NCI-H748 (cell line): ENCODE data around the gene ZNF670.

Experiments
- DNase-seq: peaks from one replicate; lab custom pipeline; 2025; ENCODE audit not compliant: unreplicated experiment; lab: John Stamatoyannopoulos, UW

Gene ZNF670

GRCh38 chr1:247104965-247105364 is 26.4 kb upstream of the ZNF670 start:
- DNase-seq: no peak

- DNase-seq: peak; percentile 96
These were observed 25.4 kb upstream of the ZNF670 start, which contains the start of gene ZNF669 for GRCh38 chr1:247103859-247104591. TSS of gene ZNF669 (minus strand) at chr1:247104356. CDS start at chr1:247104199, 157 bp downstream.

- DNase-seq: no peak
These were observed 23.8 kb upstream of the ZNF670 start for GRCh38 chr1:247102381-247102780.

GRCh38 chr1:247100676-247101279 is 22.2 kb upstream of the ZNF670 start:
- no peak for DNase-seq

GRCh38 chr1:247096958-247097357 is 18.3 kb upstream of the ZNF670 start:
- no peak for DNase-seq

- no peak for DNase-seq
These were observed 17.9 kb upstream of the ZNF670 start for GRCh38 chr1:247096544-247096943.

- DNase-seq: no peak
These were observed 17.5 kb upstream of the ZNF670 start for GRCh38 chr1:247096112-247096511.

GRCh38 chr1:247090455-247090854 is 11.8 kb upstream of the ZNF670 start:
- no peak for DNase-seq

GRCh38 chr1:247089616-247090375 is 11.2 kb upstream of the ZNF670 start:
- DNase-seq: no peak

GRCh38 chr1:247088967-247089366 is 10.4 kb upstream of the ZNF670 start:
- DNase-seq: no peak

GRCh38 chr1:247087256-247087655 is 8.6 kb upstream of the ZNF670 start:
- no peak for DNase-seq

GRCh38 chr1:247085310-247085709 is 6.7 kb upstream of the ZNF670 start:
- DNase-seq: no peak

- DNase-seq: no peak
These were observed 6.2 kb upstream of the ZNF670 start for GRCh38 chr1:247084771-247085170.

- peak; percentile 35 for DNase-seq
These were observed 697 bp upstream of the ZNF670 start for GRCh38 chr1:247079141-247079874.

- no peak for DNase-seq
These were observed 744 bp downstream of the ZNF670 start for GRCh38 chr1:247077876-247078257.

- no peak for DNase-seq
These were observed 1.4 kb downstream of the ZNF670 start for GRCh38 chr1:247077213-247077612.

- DNase-seq: no peak
These were observed 8.0 kb downstream of the ZNF670 start for GRCh38 chr1:247070645-247071044.

- no peak for DNase-seq
These were observed 14.3 kb downstream of the ZNF670 start for GRCh38 chr1:247064304-247064703.

- DNase-seq: no peak
These were observed 17.8 kb downstream of the ZNF670 start for GRCh38 chr1:247060771-247061170.

- no peak for DNase-seq
These were observed 22.5 kb downstream of the ZNF670 start for GRCh38 chr1:247056071-247056470.

GRCh38 chr1:247054992-247055415 is 23.6 kb downstream of the ZNF670 start:
- DNase-seq: no peak
